COLO668 (cell line): ENCODE measurements around the gene SIRPB1.
"Not testable (repeated sequence)": the region's sequence is repeated elsewhere in the genome, so short reads cannot be mapped to it uniquely, and the experiment has no call there.

ENCODE experiments used
- DNase-seq: peaks from one replicate; lab custom pipeline; 2025; ENCODE audit not compliant: unreplicated experiment; lab: John Stamatoyannopoulos, UW

The SIRPB1 gene

DNA sequence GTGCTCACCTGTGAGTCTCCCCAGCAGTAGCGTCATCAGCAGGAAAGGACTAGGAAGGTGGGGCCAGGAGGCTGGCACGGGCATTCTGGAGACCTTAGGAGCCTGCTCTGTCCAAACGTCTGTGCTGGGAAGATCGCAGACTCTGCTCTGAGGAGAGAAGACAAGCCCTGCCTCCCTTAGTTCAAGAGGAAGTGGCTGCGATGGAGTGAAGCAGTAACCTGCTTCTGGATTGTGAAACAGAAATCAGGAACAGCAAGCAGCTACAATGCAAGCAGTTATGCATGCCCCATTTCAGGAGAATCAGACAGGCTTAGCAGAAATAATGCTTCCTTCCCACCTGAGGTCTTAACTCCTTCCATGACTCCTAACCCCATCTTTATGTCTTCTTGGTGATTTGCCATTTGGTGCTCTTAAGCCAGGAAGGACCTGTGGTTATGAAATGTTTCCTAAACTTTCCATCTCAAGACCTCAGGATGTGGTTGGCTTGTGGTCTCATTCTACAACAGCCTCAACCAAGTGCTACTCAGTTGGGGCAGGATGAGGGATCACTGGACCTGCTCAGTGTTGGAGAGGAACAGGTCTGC lies at the start of gene SIRPB1:
TSS of gene SIRPB1 (minus strand) at position 149 of the 584 bp plus-strand sequence. CDS start at position 84, 65 bp downstream.
- no peak for DNase-seq

DNA sequence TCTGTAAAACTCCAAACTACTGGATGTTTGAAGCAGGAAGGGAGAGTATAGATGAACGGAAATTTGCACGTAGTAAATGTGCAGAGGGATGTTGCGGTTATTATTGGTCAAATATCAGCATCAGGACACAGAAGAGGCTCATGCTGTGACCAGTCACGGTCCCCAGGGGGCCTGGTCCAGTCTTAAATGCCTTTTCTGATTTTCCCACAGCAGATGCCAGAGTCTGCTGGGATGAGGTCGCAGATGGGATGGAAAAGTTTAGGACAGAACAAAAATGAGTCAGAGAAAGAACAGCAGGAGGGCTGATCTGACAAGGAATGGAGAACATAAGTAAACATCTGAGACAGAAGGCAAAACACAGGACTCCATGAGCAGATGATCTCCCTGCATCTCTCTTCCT lies 49.5 kb upstream of the SIRPB1 start:
- no peak for DNase-seq

DNA sequence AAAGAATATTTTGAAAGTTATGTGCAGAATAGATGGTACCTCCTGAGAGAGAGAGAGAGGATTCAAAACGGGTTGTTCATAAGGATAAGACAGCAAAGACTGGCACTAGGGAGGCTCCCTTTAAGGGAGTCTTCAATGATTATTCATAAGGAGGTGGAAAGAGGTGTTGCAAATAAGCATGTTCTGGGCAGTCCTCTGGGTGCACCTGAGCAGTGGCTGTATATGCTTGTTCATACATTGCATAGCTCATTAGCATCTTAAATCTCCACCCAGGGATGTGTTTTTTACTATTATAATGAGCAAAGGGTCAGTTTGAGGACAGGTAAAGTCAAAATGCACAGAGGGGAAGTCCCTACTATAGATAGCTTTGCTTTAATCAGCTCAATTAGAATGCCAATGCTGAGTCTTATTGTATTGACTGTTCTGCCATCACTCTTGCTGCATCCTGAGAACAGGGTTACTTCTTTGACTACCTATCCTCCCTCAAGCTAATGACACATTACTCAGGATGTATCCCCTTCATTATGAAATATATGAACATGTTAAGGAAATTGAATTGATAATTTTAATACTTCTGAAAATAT lies 47.8 kb upstream of the SIRPB1 start:
- DNase-seq = no peak

DNA sequence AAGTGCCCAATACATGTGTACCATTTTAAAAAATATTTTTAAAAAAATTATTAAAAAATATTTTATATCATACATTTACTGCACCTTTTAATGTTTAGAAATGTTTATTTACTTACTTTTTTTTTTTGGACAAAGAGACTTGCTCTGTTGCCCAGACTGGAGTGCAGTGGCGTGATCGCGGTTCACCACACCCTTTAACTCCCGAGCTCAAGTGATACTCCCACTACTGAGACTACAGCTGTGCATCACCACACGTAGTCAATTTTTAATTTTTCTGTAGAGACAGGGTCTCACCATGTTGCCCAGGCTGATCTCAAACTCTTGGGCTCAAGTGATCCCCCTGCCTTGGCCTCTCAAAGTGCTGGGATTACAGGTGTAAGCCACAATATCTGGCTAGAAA lies 47.0 kb upstream of the SIRPB1 start:
- DNase-seq = no peak

DNA sequence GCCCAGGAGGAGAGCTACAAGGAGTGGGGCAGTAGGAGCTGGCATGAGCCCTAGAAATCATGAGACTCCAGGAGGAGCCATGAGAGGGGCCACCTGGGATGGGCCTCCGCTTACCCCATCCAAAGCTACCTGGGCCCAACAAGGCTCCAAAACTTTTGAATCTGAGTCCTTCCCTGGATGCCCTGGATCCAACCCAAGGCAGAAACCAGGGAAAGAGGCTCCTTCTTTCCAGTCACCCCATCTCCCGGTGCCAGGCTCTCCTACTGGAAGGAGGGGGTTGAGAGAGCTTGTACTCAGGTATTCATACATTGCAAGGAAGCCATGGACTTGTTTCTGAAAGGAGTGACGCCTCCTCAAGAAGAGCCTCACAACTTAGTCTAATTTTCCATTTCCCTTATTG lies 45.5 kb upstream of the SIRPB1 start:
- DNase-seq = no peak

DNA sequence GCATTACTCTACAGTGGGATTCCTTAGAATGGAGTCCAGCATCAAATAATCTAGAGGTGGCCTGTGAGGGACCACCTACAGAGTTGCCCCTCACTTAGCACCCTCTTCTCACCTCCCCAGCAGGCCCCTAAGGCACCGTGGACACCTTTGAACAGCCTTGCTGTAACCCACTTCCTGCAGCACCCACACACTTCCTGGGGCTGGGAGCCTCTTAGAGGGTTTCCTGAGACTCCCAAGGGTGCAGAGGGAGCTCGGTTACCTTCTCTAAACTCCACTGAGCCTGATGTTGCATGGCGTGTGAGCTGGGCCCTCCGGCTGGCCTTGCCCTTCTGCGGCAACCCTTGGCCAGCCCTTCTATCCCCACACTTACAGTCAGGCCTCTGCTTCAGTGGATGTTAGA lies 45.1 kb upstream of the SIRPB1 start:
- no peak for DNase-seq

DNA sequence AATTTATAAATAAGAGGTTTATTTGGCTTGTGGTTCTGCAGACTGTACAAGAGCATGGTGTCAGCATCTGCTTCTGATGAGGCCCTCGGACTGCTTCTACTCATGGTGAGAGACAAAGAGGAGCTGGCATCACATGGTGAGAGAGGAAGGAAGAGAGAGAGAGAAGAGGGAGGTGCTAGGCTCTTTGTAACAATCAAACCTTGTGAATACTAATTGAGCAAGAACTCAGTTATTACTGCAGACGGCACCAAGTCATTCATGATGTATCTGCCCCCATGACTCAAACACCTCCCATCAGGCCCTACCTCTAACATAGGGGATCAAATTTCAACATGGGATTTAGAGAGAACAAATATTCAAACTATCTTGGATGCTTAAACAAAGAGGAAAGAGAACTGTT lies 44.1 kb upstream of the SIRPB1 start:
- no peak for DNase-seq

DNA sequence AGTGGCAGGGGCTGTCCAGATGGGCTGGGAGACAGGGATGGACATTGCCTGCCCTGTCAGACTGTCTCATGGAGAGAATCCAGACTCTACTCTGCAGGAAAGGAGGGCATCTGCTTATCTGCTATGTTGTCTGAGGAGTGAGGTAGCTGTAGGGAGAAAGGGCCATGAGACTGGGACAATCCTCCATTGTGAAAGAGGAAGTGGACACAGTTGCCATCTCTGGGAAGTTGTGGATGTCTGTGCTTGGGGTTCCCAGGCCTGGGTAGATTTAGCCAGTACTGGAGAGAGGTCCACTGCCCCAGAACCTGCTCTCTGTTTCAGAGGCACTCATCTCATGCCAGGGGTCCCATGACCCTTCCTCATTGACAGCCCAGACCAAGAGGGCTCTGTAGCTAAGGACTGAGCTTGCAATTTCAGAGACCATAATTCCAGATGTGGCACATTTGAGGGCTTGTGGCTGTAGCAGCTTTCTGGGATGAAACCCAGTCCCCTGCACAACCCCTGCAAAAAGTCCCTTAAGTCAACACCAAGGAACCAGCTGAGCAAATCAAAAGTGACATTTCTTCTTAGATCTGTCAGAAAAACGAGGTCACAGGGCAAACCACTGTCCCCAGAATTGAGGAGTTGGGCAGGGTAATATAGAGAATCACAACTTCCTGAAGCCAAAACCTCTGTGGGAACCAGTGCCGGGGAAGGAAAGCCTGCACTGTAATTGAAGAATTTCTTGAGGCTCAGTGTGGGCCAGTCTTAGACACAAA lies 41.9 kb upstream of the SIRPB1 start:
- no peak for DNase-seq

DNA sequence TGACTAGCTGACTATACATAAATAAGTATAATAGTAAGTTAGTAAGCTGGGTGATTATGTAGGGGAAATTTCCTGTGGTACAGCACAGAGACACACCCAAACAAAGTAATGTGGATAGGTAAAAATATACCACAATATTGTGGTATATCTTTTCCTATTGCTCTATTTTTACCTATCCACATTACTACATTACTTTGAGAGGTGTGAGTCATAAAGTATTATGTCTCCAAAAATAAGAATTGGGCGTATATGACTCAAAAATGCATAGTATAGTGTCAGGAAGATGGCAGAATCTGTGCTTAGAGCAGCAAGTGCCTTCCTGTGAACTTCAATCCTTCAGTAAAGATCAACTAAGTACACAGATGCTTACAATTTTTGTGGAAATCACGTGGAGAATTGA lies 40.4 kb upstream of the SIRPB1 start:
- no peak for DNase-seq

DNA sequence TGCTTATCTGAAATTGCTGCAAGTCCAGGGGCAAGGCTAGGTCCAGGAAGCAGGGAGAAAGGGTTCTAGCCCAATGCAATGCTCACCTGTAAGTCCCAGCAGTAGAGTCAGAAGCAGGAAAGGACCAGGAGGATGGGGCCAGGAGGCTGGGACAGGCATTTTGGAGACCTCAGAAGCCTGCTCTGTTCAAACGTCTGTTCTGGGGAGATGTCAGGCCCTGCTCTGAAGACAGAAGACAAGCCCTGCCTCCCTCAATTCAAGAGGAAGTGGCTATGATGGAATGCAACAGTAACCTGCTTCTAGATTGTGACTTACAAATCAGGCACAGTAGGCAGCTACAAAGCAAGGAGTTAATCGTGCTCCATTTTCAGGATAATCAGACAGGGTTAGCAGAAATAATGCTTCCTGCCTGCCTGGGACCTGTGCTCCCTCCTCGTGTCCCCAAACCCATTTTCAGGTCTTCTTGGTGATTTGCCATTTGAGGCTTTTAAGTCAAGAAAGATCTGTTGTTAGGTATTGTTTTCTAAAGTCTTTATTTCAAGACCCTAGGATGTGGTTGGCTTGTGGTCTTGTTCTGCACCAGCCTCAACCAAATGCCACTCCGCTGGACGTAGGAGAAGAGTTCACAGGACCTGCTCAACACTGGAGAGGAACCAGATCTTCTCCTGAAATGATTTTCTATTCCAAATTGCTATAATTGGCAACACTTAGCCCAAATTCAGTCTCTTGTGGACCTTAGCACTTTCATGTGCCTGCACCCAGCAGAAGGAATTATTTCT lies 37.9 kb upstream of the SIRPB1 start, which contains the start of gene SIRPG:
TSS of gene SIRPG (minus strand) at position 224 of the 779 bp plus-strand sequence. CDS start at position 159, 65 bp downstream.
- no peak for DNase-seq

DNA sequence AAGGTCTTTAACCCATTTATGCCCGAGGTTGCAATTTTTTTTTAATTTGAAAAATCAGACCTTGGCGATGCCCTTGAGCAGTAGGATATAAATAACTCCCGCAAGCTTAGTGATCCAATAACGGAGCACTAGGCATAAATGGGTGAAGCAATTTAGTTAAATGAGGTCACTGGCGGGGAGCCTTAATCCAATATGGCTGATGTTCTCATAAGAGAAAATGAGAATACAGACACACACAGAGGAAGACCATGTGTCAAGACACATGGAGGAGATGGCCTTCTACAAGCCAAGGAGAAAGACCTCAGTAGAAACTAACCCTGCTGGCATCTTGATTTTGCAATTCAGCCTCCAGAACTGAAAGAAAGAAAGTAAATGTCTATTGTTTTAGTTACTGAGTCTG lies 37.0 kb upstream of the SIRPB1 start:
- no peak for DNase-seq

DNA sequence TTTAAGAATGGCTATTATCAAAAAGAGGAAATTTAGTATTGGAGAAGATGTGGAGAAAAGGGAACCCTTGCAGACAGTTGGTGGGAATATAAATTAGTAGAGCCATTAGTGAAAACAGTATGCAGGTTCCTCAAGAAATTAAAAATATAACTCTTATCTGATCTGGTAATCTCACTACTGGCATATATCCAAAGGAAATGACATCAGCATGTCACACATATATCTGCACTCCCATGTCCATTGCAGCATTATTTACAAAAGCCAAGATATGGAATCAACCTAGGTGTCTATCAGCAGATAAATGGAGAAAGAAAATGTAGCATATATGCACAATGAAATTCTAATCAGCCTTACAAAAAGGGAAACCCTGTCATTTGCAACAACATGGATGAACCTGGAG lies 35.2 kb upstream of the SIRPB1 start:
- no peak for DNase-seq

DNA sequence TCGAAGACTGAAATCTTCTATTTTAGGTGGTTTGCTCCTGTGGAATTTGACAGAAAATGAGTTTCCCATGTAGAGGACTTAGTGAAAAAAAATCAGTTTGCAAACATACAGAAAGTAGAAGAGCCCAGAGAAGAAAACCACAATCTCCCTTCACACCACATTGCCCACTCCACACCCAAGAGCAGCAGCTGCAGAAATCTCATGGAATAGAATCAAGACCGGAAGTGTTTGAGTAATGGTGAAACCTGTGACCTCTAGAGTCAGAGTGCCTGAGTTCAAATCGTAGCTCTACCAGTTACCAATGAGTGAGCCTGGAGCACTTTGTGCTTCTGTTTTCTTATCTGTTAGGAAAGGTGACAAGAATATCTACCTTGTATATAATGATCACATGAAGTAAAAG lies 33.2 kb upstream of the SIRPB1 start:
- DNase-seq = no peak

DNA sequence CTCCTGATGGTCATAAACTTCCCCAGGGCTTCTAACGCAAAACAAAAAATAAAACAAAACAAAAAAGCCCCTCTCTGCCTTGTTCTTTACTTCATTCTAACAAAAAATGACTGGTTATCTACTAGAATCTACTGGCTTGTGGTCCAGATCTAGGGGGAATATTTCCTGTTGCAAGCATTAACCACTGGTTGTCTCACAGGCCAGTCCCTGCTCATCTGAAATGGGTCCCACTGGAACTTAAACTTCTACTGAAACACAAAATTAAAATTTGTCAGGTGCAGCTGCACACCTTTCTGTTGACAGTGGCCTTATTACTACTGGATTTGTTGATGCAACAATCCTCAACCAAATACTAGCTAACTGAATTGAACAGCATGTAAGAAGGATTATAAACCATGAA lies 32.3 kb upstream of the SIRPB1 start:
- DNase-seq = no peak

DNA sequence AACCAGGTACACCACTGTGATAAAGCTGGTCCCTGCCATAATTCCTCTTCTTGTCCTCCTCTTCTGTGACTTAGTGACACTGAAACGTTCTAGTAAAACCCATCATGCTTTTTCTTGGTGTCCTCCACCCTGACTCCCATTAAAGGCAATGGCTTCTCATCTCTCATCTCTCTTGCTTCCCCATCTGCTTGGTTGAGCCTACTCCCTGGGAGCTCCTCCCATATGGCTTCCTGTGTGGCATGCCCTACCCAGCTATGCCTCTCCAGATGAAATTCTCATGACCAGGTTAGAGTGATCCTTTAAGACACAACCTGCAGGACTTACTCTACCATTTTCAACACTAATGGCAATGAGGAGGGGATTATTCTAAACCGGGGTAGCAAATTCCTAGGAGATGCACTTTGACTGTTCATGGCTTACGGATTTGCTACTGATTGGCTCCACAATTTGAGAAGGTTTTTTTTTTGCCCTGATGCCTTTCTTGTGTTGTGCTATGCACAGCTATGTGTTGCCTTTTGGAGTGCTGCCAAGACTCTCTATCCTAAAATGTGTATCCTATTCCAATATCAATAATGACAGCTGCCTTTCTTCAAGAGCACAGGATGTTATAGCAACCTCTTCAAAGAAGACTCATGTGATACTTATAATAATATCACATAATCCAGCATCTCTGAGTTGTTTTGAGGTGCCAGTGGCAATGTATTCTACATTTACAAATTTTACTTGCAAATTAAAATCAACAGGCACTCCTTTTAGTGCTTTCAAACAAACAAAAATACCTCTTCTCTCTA lies 31.7 kb upstream of the SIRPB1 start:
- no peak for DNase-seq

DNA sequence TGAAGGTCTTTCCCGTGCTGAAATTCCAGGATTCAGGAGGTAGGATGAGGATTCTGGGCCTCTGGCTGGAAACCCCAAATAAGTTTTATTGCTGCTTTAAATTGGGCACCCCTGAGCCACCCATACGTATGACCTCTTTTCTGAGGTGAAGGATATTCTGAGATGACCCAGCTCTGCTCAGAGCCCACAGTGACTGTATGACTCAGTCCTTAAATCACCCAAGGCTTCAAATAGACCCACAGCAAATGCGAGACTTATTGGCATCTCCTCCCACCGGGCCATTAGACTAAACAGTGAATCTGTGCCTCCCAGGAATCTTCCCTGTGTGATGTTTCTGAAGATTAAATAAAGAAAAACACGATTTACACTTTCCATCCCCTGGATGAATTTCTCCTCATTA lies 28.3 kb upstream of the SIRPB1 start:
- no peak for DNase-seq

DNA sequence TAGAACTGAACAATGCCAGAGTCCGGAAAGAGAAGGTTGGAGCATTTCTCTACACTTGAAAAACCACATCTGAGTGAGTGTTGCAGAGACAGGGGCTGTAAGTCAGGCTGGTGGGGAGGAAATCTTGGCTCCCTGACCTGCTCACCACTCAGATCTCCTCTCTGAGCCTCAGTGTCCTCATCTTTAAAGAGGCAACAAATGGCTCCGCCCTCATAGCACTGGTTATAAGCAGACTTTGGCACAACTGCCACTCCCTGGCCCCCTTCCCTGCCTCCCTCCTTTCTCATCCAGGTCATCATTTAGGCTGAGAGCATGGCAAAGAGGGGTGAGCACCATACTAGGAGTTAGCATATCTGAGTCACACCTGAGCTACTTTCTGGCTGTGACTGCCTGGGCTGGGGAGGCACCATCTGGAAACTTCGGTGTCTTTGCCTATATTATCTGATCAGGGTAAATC lies 27.2 kb upstream of the SIRPB1 start:
- DNase-seq = no peak

DNA sequence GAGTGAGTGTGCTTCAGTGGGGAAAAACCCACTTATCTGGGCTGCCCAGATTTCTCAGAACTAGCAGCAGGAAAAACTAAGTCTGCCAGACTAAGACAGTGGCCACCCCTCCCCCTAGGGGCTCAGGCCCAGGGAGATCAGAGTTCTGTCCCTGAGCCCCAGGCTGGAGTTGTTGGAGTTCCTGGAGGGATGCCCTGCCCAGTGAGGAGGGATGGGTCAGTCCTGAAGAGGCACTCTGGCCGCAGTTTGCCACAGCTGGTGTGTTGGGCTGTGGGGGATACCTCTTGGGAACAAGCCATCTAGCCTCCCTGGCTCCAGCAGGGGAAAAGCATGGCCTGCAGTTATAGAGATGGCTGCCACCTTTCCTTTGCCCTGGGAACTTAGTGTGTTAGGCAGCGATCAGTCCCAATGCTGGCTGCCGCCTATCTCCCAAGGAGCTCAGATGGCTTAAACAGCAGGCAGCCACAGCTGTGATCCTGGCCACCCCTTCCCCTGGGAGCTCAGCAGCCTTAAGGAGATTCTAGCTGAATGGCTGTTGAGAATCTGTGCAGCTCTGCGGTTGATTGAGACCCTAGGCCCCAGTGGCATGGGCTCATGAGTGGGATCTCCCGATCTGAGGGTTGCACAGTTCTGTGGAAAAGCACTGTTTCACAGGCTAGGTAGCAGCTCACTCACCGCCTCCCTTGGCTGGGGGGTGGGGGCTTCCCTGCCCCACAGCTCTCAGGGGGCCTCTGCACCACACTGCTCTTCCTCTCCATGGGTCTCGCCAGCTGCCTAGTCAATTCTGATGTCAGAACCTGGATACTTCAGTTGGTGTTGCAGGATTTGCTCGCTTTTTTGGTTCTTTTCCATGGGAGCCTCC lies 24.5 kb upstream of the SIRPB1 start:
- no peak for DNase-seq

DNA sequence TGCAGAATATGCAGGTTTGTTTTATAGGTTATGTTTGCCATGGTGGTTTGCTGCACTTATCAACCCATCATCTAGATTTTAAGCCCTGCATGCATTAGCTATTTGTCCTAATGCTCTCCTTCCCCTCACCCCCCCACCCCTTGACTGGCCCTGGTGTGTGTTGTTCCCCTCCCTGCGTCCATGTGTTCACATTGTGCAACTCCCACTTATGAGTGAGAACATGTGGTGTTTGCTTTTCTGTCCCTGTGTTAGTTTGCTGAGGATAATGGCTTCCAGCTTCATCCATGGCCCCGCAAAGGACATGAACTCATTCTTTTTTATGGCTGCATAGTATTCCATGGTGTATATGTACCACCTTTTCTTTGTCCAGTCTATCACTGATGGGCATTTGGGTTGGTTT lies 18.8 kb upstream of the SIRPB1 start:
- not testable (repeated sequence) for DNase-seq

DNA sequence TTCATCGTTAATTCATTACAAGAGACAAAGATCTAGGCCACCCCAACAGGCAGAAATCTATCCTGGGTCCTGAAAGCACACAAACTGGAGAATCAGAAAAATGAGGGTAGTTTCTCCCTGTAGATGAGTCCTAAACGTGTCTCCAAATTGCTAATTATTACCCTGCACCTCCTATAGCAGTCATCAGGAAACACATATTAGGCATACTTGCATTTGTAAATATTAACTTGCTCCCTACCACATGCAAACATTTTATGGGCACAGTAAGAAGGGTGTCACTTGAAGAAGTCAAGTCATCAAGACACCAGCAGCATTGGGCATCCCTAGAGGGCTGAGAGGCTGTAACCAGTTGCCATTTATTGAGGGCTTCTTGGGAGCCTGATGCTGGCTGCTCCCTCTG lies 17.9 kb upstream of the SIRPB1 start:
- DNase-seq = no peak
